Endometrial microvascular endothelial cells (primary cell): Measurements from ENCODE around the gene CCL11. TPM values are rescaled to one million over a fixed set of nuclear protein-coding genes. Genes with fewer than 3 reads are reported as not detected.

Experiments
- in situ Hi-C: cut with HindIII; loops from 2 replicates; pipeline ENCODE4 v1.10.0; 2017; ENCODE audit warnings: low sequenced_read_pairs, low pct_unique_long_range_greater_than_20kb; ENCODE audit errors: inconsistent ontology term
- total RNA-seq: library from RNA; depleted of rRNA; stranded (reverse); fragments of >200 nt; gene quantifications from one replicate; pipeline ENCODE4 v1.2.3, GENCODE V29; 2015; ENCODE audit errors: inconsistent ontology term

Gene CCL11
- total RNA-seq, 1 donor from 2014 or later = not detected

- in situ Hi-C loops = no loop called here
Observed at GRCh38 chr17:34255381-34255732, 30.2 kb upstream of the CCL11 start.

- in situ Hi-C loops = no loop called here
Observed at GRCh38 chr17:34255841-34256240, 29.7 kb upstream of the CCL11 start.

GRCh38 chr17:34257299-34257985 lies 28.1 kb upstream of the CCL11 start:
- in situ Hi-C loops = no loop called here

DNA sequence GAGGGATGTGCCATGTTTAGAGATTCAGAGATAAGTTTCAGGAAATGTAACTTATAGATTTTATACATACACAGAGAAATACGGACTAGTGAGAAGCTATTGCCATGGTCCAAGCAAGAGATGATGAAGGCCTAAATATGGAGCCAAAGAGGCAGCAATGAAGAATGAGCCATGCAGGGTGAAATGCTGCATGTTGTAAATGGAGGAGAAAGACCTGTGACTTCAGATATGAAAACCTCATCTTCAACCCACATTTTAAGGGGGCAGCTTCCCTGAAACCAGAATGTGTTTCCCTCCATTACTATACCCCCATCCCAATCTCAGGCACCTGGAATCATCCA lies 27.6 kb upstream of the CCL11 start:
- in situ Hi-C loops = no loop called here

GRCh38 chr17:34259146-34259545 lies 26.4 kb upstream of the CCL11 start:
- in situ Hi-C loops = no loop called here

DNA sequence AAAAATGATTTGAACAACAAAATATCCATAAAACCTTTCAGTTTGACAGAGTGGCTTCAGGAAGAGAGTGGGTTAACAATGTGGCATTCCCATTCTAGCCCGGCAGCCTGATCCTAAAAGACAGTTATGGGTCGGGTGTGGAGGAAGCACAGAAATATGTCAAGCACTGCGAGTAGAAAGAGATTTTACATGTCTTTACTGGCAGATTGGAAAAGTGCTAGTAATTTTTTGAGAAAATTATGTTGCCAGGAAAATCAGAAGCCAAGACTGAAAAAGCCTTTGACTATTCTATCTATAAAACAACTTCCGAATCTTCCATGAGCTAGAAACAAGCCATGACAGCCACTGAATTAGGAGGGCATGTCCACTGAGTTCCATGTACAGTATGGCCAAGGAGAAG lies 24.7 kb upstream of the CCL11 start:
- in situ Hi-C loops = no loop called here

DNA sequence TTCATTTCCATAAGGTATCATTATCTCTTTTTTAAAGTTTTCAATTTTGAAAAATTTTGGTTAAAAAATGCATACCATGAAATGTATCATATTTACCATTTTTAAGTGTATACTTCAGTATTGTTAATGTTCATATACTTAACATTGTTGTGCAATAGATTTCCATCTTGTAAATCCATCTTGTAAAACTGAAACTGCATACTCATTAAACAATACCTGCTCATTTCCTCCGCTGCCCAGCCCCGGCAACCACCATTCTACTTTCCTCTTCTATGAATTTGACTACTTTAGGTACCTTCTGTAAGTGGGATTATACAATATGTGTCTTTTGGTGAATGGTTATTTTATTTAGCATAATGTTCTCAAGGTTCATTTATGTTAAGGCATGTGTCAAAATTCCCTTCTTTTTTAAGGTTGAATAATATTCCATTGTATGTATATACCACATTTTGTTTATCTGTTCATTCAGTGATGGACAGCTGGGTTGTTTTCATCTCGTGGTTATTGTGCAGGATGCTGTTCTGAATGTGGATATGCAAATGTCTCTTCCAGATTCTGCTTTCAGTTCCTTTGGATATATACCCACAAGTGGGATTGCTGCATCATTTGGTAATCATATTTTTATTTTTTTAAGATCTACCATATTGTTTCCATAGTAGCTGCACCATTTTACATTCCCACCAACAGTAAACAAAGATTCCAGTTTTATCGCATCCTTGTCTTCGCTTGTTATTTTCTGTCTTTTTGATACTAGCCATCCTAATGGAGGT lies 23.8 kb upstream of the CCL11 start:
- in situ Hi-C loops = no loop called here

DNA sequence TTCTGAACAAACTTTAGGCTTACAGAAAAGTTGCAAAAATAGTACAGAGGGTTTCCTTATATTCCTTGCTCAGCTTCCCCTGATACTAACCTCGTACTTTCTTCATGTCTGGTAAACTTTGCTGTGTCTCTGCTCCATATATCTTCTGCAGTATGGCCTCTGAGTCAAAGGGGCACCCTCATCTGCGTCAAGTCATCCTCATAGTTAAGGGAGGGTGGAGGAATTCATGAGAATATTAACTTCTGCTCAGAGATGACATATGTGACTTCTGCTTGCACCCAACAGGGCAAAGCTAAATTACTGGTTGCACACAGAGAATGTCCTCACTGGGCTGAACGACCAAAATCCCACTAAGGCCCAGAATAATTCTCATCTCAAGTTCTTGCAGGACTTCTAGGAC lies 19.8 kb upstream of the CCL11 start:
- in situ Hi-C loops = no loop called here

- in situ Hi-C loops = no loop called here
Observed at GRCh38 chr17:34269969-34270368, 15.6 kb upstream of the CCL11 start, which contains the start of gene CCL7. TSS of gene CCL7 (plus strand) at chr17:34270221. CDS start at chr17:34270291, 70 bp downstream.

DNA sequence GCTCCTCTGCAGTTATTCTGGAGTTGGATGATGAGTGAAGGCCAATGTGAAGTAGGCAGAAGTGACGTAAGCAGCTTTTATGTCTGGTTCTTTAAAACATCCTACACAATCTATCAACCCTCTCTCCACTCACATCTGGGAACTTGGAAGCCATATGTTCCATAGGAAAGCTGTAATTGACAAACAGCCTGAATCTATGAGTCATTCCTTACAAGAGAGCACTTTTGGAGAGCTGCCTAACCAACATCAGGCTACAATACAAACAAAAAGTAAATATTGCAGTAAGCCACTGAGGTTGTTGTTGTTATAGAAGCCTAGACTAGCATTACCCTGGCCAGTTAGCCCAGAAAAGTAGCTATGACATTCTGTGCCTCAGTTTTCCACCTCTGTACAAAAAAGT lies 9.7 kb upstream of the CCL11 start:
- in situ Hi-C loops = no loop called here

GRCh38 chr17:34276826-34277225 lies 8.7 kb upstream of the CCL11 start:
- in situ Hi-C loops = no loop called here

- in situ Hi-C loops = no loop called here
Observed at GRCh38 chr17:34283571-34283970, 2.0 kb upstream of the CCL11 start.

DNA sequence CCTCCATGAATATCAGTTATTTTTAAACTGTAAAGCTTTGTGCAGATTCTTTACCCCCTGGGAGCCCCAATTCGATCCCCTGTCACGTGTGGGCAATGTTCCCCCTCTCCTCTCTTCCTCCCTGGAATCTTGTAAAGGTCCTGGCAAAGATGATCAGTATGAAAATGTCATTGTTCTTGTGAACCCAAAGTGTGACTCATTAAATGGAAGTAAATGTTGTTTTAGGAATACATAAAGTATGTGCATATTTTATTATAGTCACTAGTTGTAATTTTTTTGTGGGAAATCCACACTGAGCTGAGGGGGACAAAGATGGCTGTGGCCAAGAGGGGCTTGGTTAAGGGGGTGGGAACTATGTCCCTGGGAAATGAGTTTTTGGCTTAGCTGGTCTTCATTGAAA lies 2.3 kb downstream of the CCL11 start:
- in situ Hi-C loops = no loop called here

GRCh38 chr17:34290586-34290985 lies 5.0 kb downstream of the CCL11 start:
- in situ Hi-C loops = no loop called here

GRCh38 chr17:34291721-34292348 lies 6.3 kb downstream of the CCL11 start:
- in situ Hi-C loops = no loop called here

- in situ Hi-C loops = no loop called here
Observed at GRCh38 chr17:34299027-34299426, 13.5 kb downstream of the CCL11 start.

- in situ Hi-C loops = no loop called here
Observed at GRCh38 chr17:34299956-34300577, 14.5 kb downstream of the CCL11 start.

DNA sequence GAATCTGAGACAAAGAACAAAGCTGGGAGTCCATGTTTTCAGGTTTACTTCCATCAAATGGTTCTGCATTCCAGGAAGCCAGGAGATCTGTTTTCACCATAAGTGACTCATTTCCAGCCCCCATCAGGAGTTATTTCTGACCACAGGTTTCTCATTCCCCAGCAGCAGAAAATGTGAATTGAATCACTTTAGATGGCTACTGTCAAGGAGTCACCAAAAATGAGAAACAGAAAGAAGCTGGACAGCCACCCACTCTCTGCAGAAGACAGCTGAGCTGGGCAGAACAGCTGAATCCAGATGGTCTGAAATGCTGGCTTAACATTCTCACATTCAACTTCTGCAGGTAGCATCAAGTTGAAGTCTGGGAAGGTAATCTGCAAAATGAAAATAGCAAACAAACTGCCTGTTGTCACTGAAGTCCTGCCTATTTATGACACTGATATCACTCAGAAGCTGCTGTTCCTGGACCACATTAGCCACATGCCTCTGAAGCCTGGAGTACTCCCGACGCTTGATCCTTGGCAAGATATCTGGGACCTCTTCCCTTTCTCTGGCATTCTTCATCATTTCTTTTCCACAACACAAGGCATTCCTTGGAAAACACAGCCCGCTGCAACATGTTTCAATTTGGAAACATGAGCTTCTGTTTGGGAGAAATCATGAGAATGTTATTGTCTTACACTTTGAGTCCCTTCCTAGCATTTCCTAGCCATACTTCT lies 15.3 kb downstream of the CCL11 start:
- in situ Hi-C loops = no loop called here

GRCh38 chr17:34301986-34302385 lies 16.4 kb downstream of the CCL11 start:
- in situ Hi-C loops = no loop called here
